Bronchial epithelial cell (primary cell): ENCODE data around the gene DLD. TPM values are rescaled to one million over a fixed set of nuclear protein-coding genes. Genes with fewer than 3 reads are reported as not detected.
"Not testable (repeated sequence)": the region's sequence is repeated elsewhere in the genome, so short reads cannot be mapped to it uniquely, and the experiment has no call there.

ENCODE experiments used
- DNase-seq: peaks from one replicate; pipeline ENCODE4 v3.0.0-alpha.2; 2010; ENCODE audit warnings: low read depth
- FAIRE-seq: peaks from 2 replicates; lab custom pipeline; 2011; peaks lifted over from hg19 to GRCh38; lab: Jason Lieb, UNC
- H3K27me3 ChIP-seq: 2 replicates; pipeline ENCODE4 v1.5.1; 2011; ENCODE audit warnings: low read length; ENCODE audit not compliant: control insufficient read depth, insufficient read depth
- H3K36me3 ChIP-seq: 2 replicates; pipeline ENCODE4 v1.5.1; 2011; ENCODE audit warnings: low read length; ENCODE audit not compliant: control insufficient read depth, insufficient read depth
- H3K4me3 ChIP-seq: 2 replicates; pipeline ENCODE4 v1.5.1; 2011; ENCODE audit warnings: mild to moderate bottlenecking, low read depth, low read length, control low read depth
- CTCF ChIP-seq: IDR thresholded peaks from 2 replicates; pipeline ENCODE4 v1.5.1; 2011; ENCODE audit warnings: mild to moderate bottlenecking, moderate library complexity, low read length, control low read depth, inconsistent platforms; ENCODE audit not compliant: insufficient read depth, severe bottlenecking
- total RNA-seq: library from RNA; depleted of rRNA; stranded (reverse); fragments of >200 nt; gene quantifications from 2 replicates; pipeline ENCODE4 v1.2.1, GENCODE V29; 2014

Gene DLD
- total RNA-seq, 1 donor from 2014 or later: 43.7 TPM

- peaks cover 12% of the 10 kb centered on the region for H3K36me3 ChIP-seq
- no peak for TF ChIP-seq CTCF
- FAIRE-seq: no peak
- no peaks in the 10 kb centered on the region for H3K27me3 ChIP-seq
- no peak overlapping the region for H3K4me3 ChIP-seq
- no peak for DNase-seq
Measured at GRCh38 chr7:107953924-107954303, 62.9 kb downstream of the DLD start.

DNA sequence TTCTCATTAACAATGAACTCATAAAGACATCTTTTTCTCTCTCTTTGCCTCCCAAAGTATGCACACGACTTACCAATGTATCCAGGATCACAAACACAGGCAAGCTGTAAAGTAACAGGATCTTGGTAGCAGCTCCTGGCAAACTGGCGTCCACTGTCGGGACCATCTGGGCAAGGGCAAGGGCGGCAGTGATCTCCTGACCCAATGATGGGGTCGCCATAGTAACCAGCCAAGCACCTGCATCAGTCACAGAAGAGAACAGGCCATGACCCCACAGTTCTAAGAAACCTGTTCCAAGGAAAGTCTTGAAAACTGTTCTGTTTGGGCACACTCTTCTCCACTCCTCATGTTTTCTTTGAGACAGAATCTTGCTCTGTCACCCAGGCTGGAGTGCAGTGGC is 64.4 kb downstream of the DLD start:
- Histone ChIP-seq H3K4me3 (no peak overlapping the region), H3K36me3 (peaks cover 19% of the 10 kb centered on the region), H3K27me3 (no peaks in the 10 kb centered on the region)
- no peak for DNase-seq
- TF ChIP-seq CTCF: no peak
- FAIRE-seq: no peak

DNA sequence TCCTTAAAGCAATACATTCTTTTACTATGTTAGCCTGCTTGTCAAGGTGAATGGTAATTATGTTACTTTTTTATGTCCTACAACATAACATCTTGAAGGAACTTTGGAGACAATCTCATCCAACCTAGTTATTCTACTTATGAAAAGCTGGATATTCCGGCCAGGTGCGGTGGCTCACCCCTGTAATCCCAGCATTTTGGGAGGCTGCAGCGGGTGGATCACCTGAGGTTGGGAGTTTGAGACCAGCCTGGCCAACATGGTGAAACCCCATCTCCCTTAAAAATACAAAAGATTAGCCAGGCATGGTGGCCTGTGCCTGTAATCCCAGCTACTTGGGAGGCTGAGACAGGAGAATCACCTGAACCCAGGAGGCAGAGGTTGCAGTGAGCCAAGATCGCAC is 66.0 kb downstream of the DLD start:
- H3K36me3 ChIP-seq: peaks cover 16% of the 10 kb centered on the region
- not testable (repeated sequence) for DNase-seq, FAIRE-seq, H3K27me3 ChIP-seq, H3K4me3 ChIP-seq

- H3K4me3 ChIP-seq: no peak overlapping the region
- FAIRE-seq: no peak
- TF ChIP-seq CTCF: no peak
- DNase-seq: no peak
- H3K36me3 ChIP-seq: peaks cover 18% of the 10 kb centered on the region
- no peaks in the 10 kb centered on the region for H3K27me3 ChIP-seq
Measured at GRCh38 chr7:107957436-107957835, 66.5 kb downstream of the DLD start.

GRCh38 chr7:107958764-107959526 is 68.0 kb downstream of the DLD start:
- DNase-seq (peak; percentile 76), FAIRE-seq (no peak)
- no peak overlapping the region for H3K4me3 ChIP-seq
- H3K27me3 ChIP-seq: no peaks in the 10 kb centered on the region
- peaks cover 18% of the 10 kb centered on the region for H3K36me3 ChIP-seq
- TF ChIP-seq CTCF: no peak

DNA sequence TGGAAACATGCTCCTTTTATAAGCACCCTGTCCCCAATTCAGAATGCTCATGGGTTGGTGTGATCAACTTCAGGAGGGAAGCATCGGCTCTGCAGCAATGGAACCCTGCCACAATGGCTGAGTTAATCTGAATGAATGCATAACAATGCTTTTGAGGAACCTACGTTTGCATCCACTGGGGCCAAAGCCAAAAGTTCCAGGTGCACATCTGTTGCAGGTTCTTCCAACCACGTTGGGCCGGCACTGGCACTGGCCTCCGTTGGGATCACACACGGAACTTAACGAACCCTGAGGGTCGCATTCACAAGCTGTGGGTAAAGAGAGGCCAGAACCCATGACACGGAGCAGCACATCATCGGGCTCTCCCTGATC is 68.5 kb downstream of the DLD start:
- no peak for FAIRE-seq
- H3K4me3 ChIP-seq: no peak overlapping the region
- no peak for TF ChIP-seq CTCF
- H3K27me3 ChIP-seq: no peaks in the 10 kb centered on the region
- H3K36me3 ChIP-seq: peaks cover 21% of the 10 kb centered on the region
- no peak for DNase-seq
